ENCODE data around the gene MARCKSL1. TPM values are rescaled to one million over a fixed set of nuclear protein-coding genes. Genes with fewer than 3 reads are reported as not detected.
A peak's percentile ranks its signal among the peaks of the same experiment; 100 is the strongest.
"Not testable (repeated sequence)": the region's sequence is repeated elsewhere in the genome, so short reads cannot be mapped to it uniquely, and the experiment has no call there.

The MARCKSL1 gene
- total RNA-seq, 4 donors from 2014 or later = 0.75 to 2.6 (median 1.5) TPM

DNA sequence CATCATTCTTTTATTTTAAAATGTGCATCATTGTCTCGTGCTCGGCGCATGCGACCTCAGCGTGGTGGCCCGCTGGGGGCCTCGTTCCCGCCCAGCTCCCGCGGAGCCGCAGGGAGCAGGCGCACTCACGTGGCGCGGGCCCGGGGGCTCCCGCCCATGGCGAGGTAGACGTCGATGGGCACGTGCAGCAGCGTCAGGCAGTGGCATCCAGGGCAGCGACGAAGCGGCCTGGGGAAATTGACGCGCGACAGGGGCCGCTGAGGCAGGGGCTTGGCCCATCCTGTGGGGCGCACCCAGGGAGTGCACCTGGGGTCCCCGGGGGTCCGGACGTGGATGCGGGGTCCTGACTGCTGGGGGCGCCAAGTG lies 25.3 kb upstream of the MARCKSL1 start:
- intact Hi-C loops (cut with DNase I; ENCODE audit: low total_unique reads) (no loop called here), in situ Hi-C loops (cut with MboI; ENCODE audit: low sequenced_read_pairs in 4 of 4) (no loop called here)
- DNase-seq = no peak
- Histone ChIP-seq H3K9me3 (no peaks in the 10 kb centered on the region), H3K27ac (no peak overlapping the region), H3K4me1 (peaks cover 12% of the 10 kb centered on the region in 2 donors), H3K4me3 (peak overlapping the region in 3 of 4 donors; percentile 41 to 54 (median 44)), H3K36me3 (peaks cover 0 to 30% of the 10 kb centered on the region in 2 donors), H3K27me3 (no peaks in the 10 kb centered on the region)
- peak; percentile 5 to 20 for ATAC-seq
- TF ChIP-seq, protein P1, sequence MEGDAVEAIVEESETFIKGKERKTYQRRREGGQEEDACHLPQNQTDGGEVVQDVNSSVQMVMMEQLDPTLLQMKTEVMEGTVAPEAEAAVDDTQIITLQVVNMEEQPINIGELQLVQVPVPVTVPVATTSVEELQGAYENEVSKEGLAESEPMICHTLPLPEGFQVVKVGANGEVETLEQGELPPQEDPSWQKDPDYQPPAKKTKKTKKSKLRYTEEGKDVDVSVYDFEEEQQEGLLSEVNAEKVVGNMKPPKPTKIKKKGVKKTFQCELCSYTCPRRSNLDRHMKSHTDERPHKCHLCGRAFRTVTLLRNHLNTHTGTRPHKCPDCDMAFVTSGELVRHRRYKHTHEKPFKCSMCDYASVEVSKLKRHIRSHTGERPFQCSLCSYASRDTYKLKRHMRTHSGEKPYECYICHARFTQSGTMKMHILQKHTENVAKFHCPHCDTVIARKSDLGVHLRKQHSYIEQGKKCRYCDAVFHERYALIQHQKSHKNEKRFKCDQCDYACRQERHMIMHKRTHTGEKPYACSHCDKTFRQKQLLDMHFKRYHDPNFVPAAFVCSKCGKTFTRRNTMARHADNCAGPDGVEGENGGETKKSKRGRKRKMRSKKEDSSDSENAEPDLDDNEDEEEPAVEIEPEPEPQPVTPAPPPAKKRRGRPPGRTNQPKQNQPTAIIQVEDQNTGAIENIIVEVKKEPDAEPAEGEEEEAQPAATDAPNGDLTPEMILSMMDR (IDR thresholded peaks at IDR 0.05 in 4 of 5, conservative IDR thresholded peaks at IDR 0.05 in 1 of 5) = no peak
- TF ChIP-seq POLR2A (IDR thresholded peaks at IDR 0.05) = no peak

DNA sequence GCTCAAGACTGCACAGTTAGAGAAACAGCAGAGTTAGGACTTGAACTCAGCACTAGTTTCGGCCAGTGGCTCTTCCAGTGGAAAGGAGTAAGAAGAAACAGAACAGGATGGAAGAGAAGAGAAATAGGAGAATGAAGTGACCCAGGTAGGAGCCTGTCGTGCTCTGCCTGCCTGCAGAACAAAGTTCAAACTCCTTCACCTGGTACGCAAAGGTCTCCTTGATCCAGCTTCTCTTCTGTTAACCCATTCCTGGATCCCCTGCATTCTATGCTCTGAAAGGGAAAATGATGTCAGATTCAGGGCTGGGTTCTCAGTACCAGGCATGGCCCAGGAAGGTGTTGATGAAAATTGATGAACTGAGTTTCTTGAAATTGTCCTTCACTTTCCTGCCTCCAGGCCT lies 22.4 kb upstream of the MARCKSL1 start:
- H3K4me1 ChIP-seq = peaks cover 15 to 18% of the 10 kb centered on the region in 2 donors
- no peak overlapping the region for H3K27ac ChIP-seq
- TF ChIP-seq, protein P1 (IDR thresholded peaks at IDR 0.05 in 4 of 5, conservative IDR thresholded peaks at IDR 0.05 in 1 of 5) = no peak
- no peak for TF ChIP-seq POLR2A (IDR thresholded peaks at IDR 0.05)
- no peak overlapping the region for H3K4me3 ChIP-seq
- in situ Hi-C loops (cut with MboI; ENCODE audit: low sequenced_read_pairs in 4 of 4) (no loop called here), intact Hi-C loops (cut with DNase I; ENCODE audit: low total_unique reads) (no loop called here)
- no peaks in the 10 kb centered on the region for H3K9me3 ChIP-seq
- ATAC-seq (no peak), DNase-seq (no peak)
- H3K36me3 ChIP-seq = peaks cover 0 to 9% of the 10 kb centered on the region in 2 donors
- no peaks in the 10 kb centered on the region for H3K27me3 ChIP-seq

DNA sequence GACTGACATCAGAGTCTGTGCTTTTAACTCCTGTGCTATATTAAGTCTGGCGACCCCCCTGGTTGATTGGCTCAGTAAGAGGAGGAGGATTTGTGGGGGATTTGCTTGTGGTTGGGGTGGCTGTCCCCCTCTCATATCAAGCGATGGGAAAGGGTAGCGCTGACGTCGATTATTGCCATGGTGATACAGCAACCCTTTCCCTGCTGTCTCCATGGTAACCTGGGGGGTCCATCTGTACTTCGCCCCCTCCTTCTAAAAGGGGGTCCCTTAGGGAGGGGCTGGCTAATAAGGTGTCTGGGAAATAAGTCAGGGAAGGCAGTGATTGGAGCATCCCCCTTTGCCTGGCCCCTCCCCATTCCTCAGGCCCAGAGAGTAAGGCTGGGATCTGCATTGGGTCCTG lies 21.6 kb upstream of the MARCKSL1 start:
- H3K27me3 ChIP-seq = no peaks in the 10 kb centered on the region
- no peak for DNase-seq
- no peak for ATAC-seq
- peaks cover 0 to 8% of the 10 kb centered on the region in 2 donors for H3K36me3 ChIP-seq
- H3K9me3 ChIP-seq = no peaks in the 10 kb centered on the region
- intact Hi-C loops (cut with DNase I; ENCODE audit: low total_unique reads) = no loop called here
- H3K4me3 ChIP-seq = no peak overlapping the region
- peaks cover 23 to 24% of the 10 kb centered on the region in 2 donors for H3K4me1 ChIP-seq
- in situ Hi-C loops (cut with MboI; ENCODE audit: low sequenced_read_pairs in 4 of 4) = no loop called here
- H3K27ac ChIP-seq = no peak overlapping the region
- TF ChIP-seq POLR2A (IDR thresholded peaks at IDR 0.05) = no peak
- TF ChIP-seq, protein P1 (IDR thresholded peaks at IDR 0.05 in 4 of 5, conservative IDR thresholded peaks at IDR 0.05 in 1 of 5) = no peak

DNA sequence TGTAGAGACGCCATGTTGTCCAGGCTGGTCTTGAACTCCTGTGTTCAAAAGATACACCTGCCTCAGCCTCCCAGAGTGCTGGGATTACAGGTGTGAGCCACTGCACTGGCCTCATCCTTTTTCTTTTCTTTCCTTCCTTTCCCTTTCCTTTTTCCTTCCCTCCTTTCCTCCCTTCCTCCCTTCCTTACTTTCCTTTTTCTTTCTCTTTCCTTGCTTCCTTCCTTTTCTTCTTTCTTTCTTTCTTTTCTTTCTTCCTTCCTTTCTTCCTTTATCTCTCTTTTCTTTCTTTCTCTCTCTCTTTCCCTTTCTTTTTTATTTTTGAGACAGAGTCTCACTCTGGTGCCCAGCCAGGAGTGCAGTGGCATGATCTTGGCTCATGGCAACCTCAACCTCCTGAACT lies 20.4 kb upstream of the MARCKSL1 start:
- no peak for ATAC-seq
- TF ChIP-seq, protein P1 (IDR thresholded peaks at IDR 0.05 in 4 of 5, conservative IDR thresholded peaks at IDR 0.05 in 1 of 5) = no peak
- TF ChIP-seq POLR2A (IDR thresholded peaks at IDR 0.05) = no peak
- intact Hi-C loops (cut with DNase I; ENCODE audit: low total_unique reads) (no loop called here), in situ Hi-C loops (cut with MboI; ENCODE audit: low sequenced_read_pairs in 4 of 4) (no loop called here)
- Histone ChIP-seq H3K27me3 (no peaks in the 10 kb centered on the region), H3K27ac (no peak overlapping the region), H3K36me3 (peaks cover 0 to 8% of the 10 kb centered on the region in 2 donors), H3K4me3 (no peak overlapping the region), H3K4me1 (peaks cover 20 to 22% of the 10 kb centered on the region in 2 donors), H3K9me3 (no peaks in the 10 kb centered on the region)
- DNase-seq = no peak

DNA sequence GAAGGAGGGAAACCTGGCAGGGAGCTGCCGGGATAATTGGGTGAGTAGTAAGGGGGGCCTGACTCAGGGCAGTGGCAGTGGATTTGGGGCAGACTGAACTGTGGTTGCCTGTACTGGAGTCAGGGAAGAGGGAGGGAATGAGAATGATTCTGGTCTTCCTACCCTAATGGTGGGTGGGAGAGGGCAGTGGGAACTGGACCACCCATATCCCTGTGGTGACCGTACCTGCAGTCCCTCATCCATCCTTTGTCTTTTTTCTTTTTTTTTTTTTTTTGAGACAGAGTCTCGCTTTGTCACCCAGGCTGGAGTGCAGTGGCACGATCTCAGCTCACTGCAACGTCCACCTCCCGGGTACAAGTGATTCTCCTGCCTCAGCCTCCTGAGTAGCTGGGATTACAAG lies 19.7 kb upstream of the MARCKSL1 start:
- in situ Hi-C loops (cut with MboI; ENCODE audit: low sequenced_read_pairs in 4 of 4); intact Hi-C loops (cut with DNase I; ENCODE audit: low total_unique reads); H3K4me3 ChIP-seq; DNase-seq; H3K27ac ChIP-seq; H3K9me3 ChIP-seq; ATAC-seq; H3K27me3 ChIP-seq; H3K36me3 ChIP-seq: not testable (repeated sequence)
- H3K4me1 ChIP-seq = peaks cover 19 to 22% of the 10 kb centered on the region in 2 donors

Data from gastrocnemius medialis (tissue), 4 donors.